Astrocyte of the spinal cord (primary cell): ENCODE results near the gene RNASE7.

Experiments used
- DNase-seq: peaks from one replicate; pipeline ENCODE4 v3.0.0; 2011; ENCODE audit warnings: low read depth, low spot score
- H3K4me3 ChIP-seq: 2 replicates; pipeline ENCODE4 v1.5.1; 2011; ENCODE audit warnings: low read depth, mild to moderate bottlenecking, low read length, moderate library complexity
- CTCF ChIP-seq: IDR thresholded peaks from 2 replicates; pipeline ENCODE4 v1.5.1; 2012; ENCODE audit warnings: low read depth, mild to moderate bottlenecking, low read length, inconsistent platforms
- in situ Hi-C: cut with HindIII; loops from 2 replicates; pipeline ENCODE4 v1.10.0; 2017; ENCODE audit warnings: low sequenced_read_pairs

Gene RNASE7

GRCh38 chr14:21022686-21023085 is 19.5 kb upstream of the RNASE7 start:
- in situ Hi-C loops, result no loop called here

GRCh38 chr14:21023174-21023573 is 19.0 kb upstream of the RNASE7 start:
- in situ Hi-C loops, result no loop called here
- TF ChIP-seq CTCF, result no peak
- no peak for DNase-seq
- no peak overlapping the region for H3K4me3 ChIP-seq

More at GRCh38 chr14:21022686-21023085, 19.5 kb upstream of the RNASE7 start:
- no peak overlapping the region for H3K4me3 ChIP-seq
- no peak for DNase-seq
- TF ChIP-seq CTCF, result no peak

GRCh38 chr14:21023817-21024584 is 18.2 kb upstream of the RNASE7 start:
- DNase-seq, result no peak
- H3K4me3 ChIP-seq, result peak overlapping the region; percentile 42
- in situ Hi-C loops, result no loop called here
- no peak for TF ChIP-seq CTCF

- peak within 1 kb of the TSS; percentile 42 for H3K4me3 ChIP-seq
- in situ Hi-C loops, result no loop called here
- DNase-seq, result no peak
- no peak for TF ChIP-seq CTCF
Measured at GRCh38 chr14:21024585-21025370, 17.4 kb upstream of the RNASE7 start, which contains the start of gene NDRG2. TSS of gene NDRG2 (minus strand) at chr14:21025061. CDS start at chr14:21023315, 1,746 bp downstream.

GRCh38 chr14:21025371-21026273 is 16.5 kb upstream of the RNASE7 start:
- TF ChIP-seq CTCF, result no peak
- in situ Hi-C loops, result no loop called here
- no peak for DNase-seq
- H3K4me3 ChIP-seq, result peak overlapping the region; percentile 42

- DNase-seq, result no peak
- no peak for TF ChIP-seq CTCF
- in situ Hi-C loops, result no loop called here
- no peak overlapping the region for H3K4me3 ChIP-seq
Measured at GRCh38 chr14:21026274-21026987, 15.7 kb upstream of the RNASE7 start.
